Astrocyte (in vitro differentiated cells and primary cell): ENCODE results near the gene PLAC8. TPM values are rescaled to one million over a fixed set of nuclear protein-coding genes. Genes with fewer than 3 reads are reported as not detected.

Source experiments
- DNase-seq: peaks from one replicate; pipeline ENCODE4 v3.0.0-alpha.2; 2010; ENCODE audit warnings: low read depth
- FAIRE-seq: peaks from 2 replicates; lab custom pipeline; 2011; peaks lifted over from hg19 to GRCh38; lab: Jason Lieb, UNC
- H2AFZ ChIP-seq: 2 replicates; pipeline ENCODE4 v1.6.0; 2012; ENCODE audit warnings: low read depth, low read length, inconsistent platforms
- H3K27ac ChIP-seq: 2 replicates; pipeline ENCODE4 v1.5.1; 2011; ENCODE audit warnings: low read depth, low read length, inconsistent platforms
- H3K27me3 ChIP-seq: 2 replicates; pipeline ENCODE4 v1.6.0; 2011; ENCODE audit warnings: low read length, inconsistent platforms; ENCODE audit not compliant: insufficient read depth
- H3K36me3 ChIP-seq: 2 replicates; pipeline ENCODE4 v1.5.1; 2011; ENCODE audit warnings: low read length, inconsistent platforms; ENCODE audit not compliant: insufficient read depth
- H3K4me1 ChIP-seq: 2 replicates; pipeline ENCODE4 v1.5.1; 2011; ENCODE audit warnings: low read length, inconsistent platforms; ENCODE audit not compliant: insufficient read depth
- H3K4me2 ChIP-seq: 2 replicates; pipeline ENCODE4 v1.6.0; 2012; ENCODE audit warnings: low read length, inconsistent platforms
- H3K4me3 ChIP-seq: 2 replicates; pipeline ENCODE4 v1.5.1; 2011; ENCODE audit warnings: low read depth, mild to moderate bottlenecking, low read length, inconsistent platforms; ENCODE audit not compliant: insufficient read depth
- H3K79me2 ChIP-seq: 2 replicates; pipeline ENCODE4 v1.6.0; 2012; ENCODE audit warnings: mild to moderate bottlenecking, low read length, inconsistent platforms; ENCODE audit not compliant: insufficient read depth
- H3K9ac ChIP-seq: 2 replicates; pipeline ENCODE4 v1.6.0; 2012; ENCODE audit warnings: mild to moderate bottlenecking, low read length, inconsistent platforms
- H3K9me3 ChIP-seq: 2 replicates; pipeline ENCODE4 v1.5.1; 2012; ENCODE audit warnings: low read depth, mild to moderate bottlenecking, low read length, inconsistent platforms; ENCODE audit not compliant: insufficient read depth
- H4K20me1 ChIP-seq: 2 replicates; pipeline ENCODE4 v1.6.0; 2012; ENCODE audit warnings: low read length, inconsistent platforms; ENCODE audit not compliant: insufficient read depth
- H3K27ac Mint-ChIP-seq: one replicate; pipeline ENCODE4 v1.8.0; 2021; ENCODE audit warnings: mild to moderate bottlenecking, mixed read lengths; ENCODE audit not compliant: unreplicated experiment
- H3K27me3 Mint-ChIP-seq: one replicate; pipeline ENCODE4 v1.8.0; 2021; ENCODE audit warnings: low read depth, mixed read lengths; ENCODE audit not compliant: unreplicated experiment
- H3K36me3 Mint-ChIP-seq: one replicate; pipeline ENCODE4 v1.8.0; 2021; ENCODE audit warnings: low read depth, mixed read lengths; ENCODE audit not compliant: unreplicated experiment
- H3K4me1 Mint-ChIP-seq: one replicate; pipeline ENCODE4 v1.8.0; 2021; ENCODE audit warnings: low read depth, mixed read lengths; ENCODE audit not compliant: unreplicated experiment
- H3K4me3 Mint-ChIP-seq: one replicate; pipeline ENCODE4 v1.8.0; 2021; ENCODE audit warnings: mild to moderate bottlenecking, moderate library complexity, mixed read lengths; ENCODE audit not compliant: unreplicated experiment
- H3K9me3 Mint-ChIP-seq: one replicate; pipeline ENCODE4 v1.8.0; 2021; ENCODE audit warnings: mild to moderate bottlenecking, mixed read lengths; ENCODE audit not compliant: unreplicated experiment
- CTCF ChIP-seq: IDR thresholded peaks from 2 replicates; pipeline ENCODE4 v1.5.1; 2011; ENCODE audit warnings: low read depth, mild to moderate bottlenecking, inconsistent platforms, low read length, moderate library complexity; ENCODE audit not compliant: insufficient read depth
- EZH2 ChIP-seq: IDR thresholded peaks from 2 replicates; pipeline ENCODE4 v1.6.1; 2012; ENCODE audit warnings: mild to moderate bottlenecking, low read length, inconsistent platforms; ENCODE audit not compliant: insufficient read depth
- total RNA-seq: library from RNA; stranded (reverse); gene quantifications from 2 replicates; pipeline ENCODE4 v1.2.1, GENCODE V29; 2021

Gene PLAC8
- total RNA-seq, 1 donor from 2014 or later, result 27.8 TPM

- Histone ChIP-seq H2AFZ (peak overlapping the region; percentile 2), H3K36me3 (no peaks in the 10 kb centered on the region), H3K27me3 (no peaks in the 10 kb centered on the region), H3K9me3 (no peaks in the 10 kb centered on the region), H3K79me2 (no peaks in the 10 kb centered on the region), H4K20me1 (no peaks in the 10 kb centered on the region), H3K27ac (no peak overlapping the region), H3K4me3 (no peak overlapping the region), H3K4me2 (peak overlapping the region; percentile 42), H3K9ac (no peak overlapping the region), H3K4me1 (no peaks in the 10 kb centered on the region)
- Mint-ChIP-seq H3K9me3 (peaks cover 7% of the 10 kb centered on the region), H3K27ac (peak overlapping the region; percentile 95), H3K36me3 (no peaks in the 10 kb centered on the region), H3K4me3 (no peak overlapping the region), H3K4me1 (peaks cover 6% of the 10 kb centered on the region), H3K27me3 (no peaks in the 10 kb centered on the region)
- TF ChIP-seq CTCF, result no peak
- no peak for TF ChIP-seq EZH2
- DNase-seq (peak; percentile 88), FAIRE-seq (peak; percentile 47)
These were observed 13.9 kb upstream of the PLAC8 start for GRCh38 chr4:83128240-83128929.

- no peaks in the 10 kb centered on the region for H4K20me1 ChIP-seq
- H3K4me1 Mint-ChIP-seq, result peaks cover 6% of the 10 kb centered on the region
- FAIRE-seq (no peak), DNase-seq (no peak)
- no peaks in the 10 kb centered on the region for H3K79me2 ChIP-seq
- no peaks in the 10 kb centered on the region for H3K27me3 Mint-ChIP-seq
- no peak overlapping the region for H3K4me2 ChIP-seq
- H3K27me3 ChIP-seq, result no peaks in the 10 kb centered on the region
- peaks cover 10% of the 10 kb centered on the region for H3K9me3 Mint-ChIP-seq
- H3K4me3 ChIP-seq, result no peak overlapping the region
- H3K36me3 ChIP-seq, result no peaks in the 10 kb centered on the region
- no peak overlapping the region for H3K27ac Mint-ChIP-seq
- no peak overlapping the region for H3K4me3 Mint-ChIP-seq
- H2AFZ ChIP-seq, result no peak overlapping the region
- no peaks in the 10 kb centered on the region for H3K9me3 ChIP-seq
- TF ChIP-seq CTCF (no peak), EZH2 (no peak)
- no peaks in the 10 kb centered on the region for H3K4me1 ChIP-seq
- no peaks in the 10 kb centered on the region for H3K36me3 Mint-ChIP-seq
- no peak overlapping the region for H3K27ac ChIP-seq
- no peak overlapping the region for H3K9ac ChIP-seq
These were observed 11.2 kb upstream of the PLAC8 start for GRCh38 chr4:83125738-83126141.

GRCh38 chr4:83124111-83124780 lies 9.7 kb upstream of the PLAC8 start:
- Mint-ChIP-seq H3K36me3 (no peaks in the 10 kb centered on the region), H3K27me3 (no peaks in the 10 kb centered on the region), H3K4me3 (no peak overlapping the region), H3K9me3 (peaks cover 10% of the 10 kb centered on the region), H3K27ac (no peak overlapping the region), H3K4me1 (peaks cover 6% of the 10 kb centered on the region)
- Histone ChIP-seq H3K27me3 (no peaks in the 10 kb centered on the region), H3K27ac (no peak overlapping the region), H3K4me2 (no peak overlapping the region), H3K4me3 (no peak overlapping the region), H3K9me3 (no peaks in the 10 kb centered on the region), H3K4me1 (no peaks in the 10 kb centered on the region), H2AFZ (no peak overlapping the region), H3K79me2 (no peaks in the 10 kb centered on the region), H3K9ac (no peak overlapping the region), H3K36me3 (no peaks in the 10 kb centered on the region), H4K20me1 (no peaks in the 10 kb centered on the region)
- TF ChIP-seq EZH2 (no peak), CTCF (no peak)
- FAIRE-seq, result no peak
- DNase-seq, result no peak
